Left renal pelvis (tissue), 4 donors: ENCODE data around the gene GSTO2. TPM values are rescaled to one million over a fixed set of nuclear protein-coding genes. Genes with fewer than 3 reads are reported as not detected.

ENCODE experiments used
- polyA plus RNA-seq, 4 donors: library from polyadenylated mRNA; unstranded; fragments of 120-200 nt; gene quantifications; one replicate each; pipeline ENCODE4 v1.2.1, GENCODE V29; 2013; ENCODE audit not compliant: insufficient read length in 4 of 4

GSTO2 gene
- polyA plus RNA-seq, 4 donors, result 13.2 to 40.2 (median 27.5) TPM

Other genes with a start within 250 kb of the GSTO2 start
- under 1 TPM; 0.49 to 0.65 (median 0.57) TPM for gene COL17A1, start 183.3 kb upstream of the GSTO2 start, polyA plus RNA-seq
- gene SFR1, start 147.0 kb upstream of the GSTO2 start, polyA plus RNA-seq, result 10 to 100 TPM in 3 of 4 donors, 1 to 10 TPM in 1; 8.4 to 11.8 (median 11.2) TPM
- 10 to 100 TPM in 3 of 4 donors, 1 to 10 TPM in 1; 2.5 to 24.9 (median 15.9) TPM for gene CFAP43, start 36.8 kb upstream of the GSTO2 start, polyA plus RNA-seq
- 100 to 1,000 TPM in 1 of 4 donors, 10 to 100 TPM in 3; 51.5 to 101 (median 94.1) TPM for gene GSTO1, start 14.3 kb upstream of the GSTO2 start, polyA plus RNA-seq
- gene ITPRIP, start 69.3 kb downstream of the GSTO2 start, polyA plus RNA-seq, result 10 to 100 TPM in 3 of 4 donors, 1 to 10 TPM in 1; 9.4 to 25.6 (median 11.1) TPM
- under 1 TPM; 0.27 to 0.95 (median 0.72) TPM for gene CFAP58, start 84.6 kb downstream of the GSTO2 start, polyA plus RNA-seq